Panc1 (cell line): ENCODE data around the gene FIGN. TPM values are rescaled to one million over a fixed set of nuclear protein-coding genes. Genes with fewer than 3 reads are reported as not detected.

Experiments used
- ATAC-seq: fragments of 200-7000 bp; cut with Tn5 transposase; 2 replicates; pipeline ENCODE4 v1.9.1; 2020; ENCODE audit warnings: mild to moderate bottlenecking, moderate library complexity
- BruUV-seq: library from RNA; stranded (reverse); fragments of 400-500 nt; replicated peaks from 2 replicates; lab custom pipeline; 2021; lab: Mats Ljungman, UMichigan
- CTCF ChIA-PET: fragments of 300-600 bp; sonication (Branson Sonifier 250); formaldehyde crosslinking; loops from one replicate; lab custom pipeline; 2022; ENCODE audit warnings: antibody characterized with exemption; lab: Charles Lee
- POLR2A ChIA-PET: fragments of 300-600 bp; sonication (Branson Sonifier 250); formaldehyde crosslinking; loops from one replicate; lab custom pipeline; 2022; ENCODE audit warnings: antibody characterized with exemption; lab: Charles Lee
- DNase-seq: peaks from one replicate; pipeline ENCODE4 v3.0.0-alpha.2; 2010; ENCODE audit warnings: low read depth, low spot score
- H3K27ac ChIP-seq: 2 replicates; pipeline ENCODE4 v1.5.1; 2011; ENCODE audit warnings: mild to moderate bottlenecking, low read length, inconsistent platforms
- H3K27me3 ChIP-seq: fragments of 200-500 bp; sonication (Bioruptor generic); 2 replicates; pipeline ENCODE4 v1.6.0; 2014; ENCODE audit warnings: low read length, inconsistent platforms; ENCODE audit not compliant: control insufficient read depth, insufficient read depth
- H3K36me3 ChIP-seq: fragments of 200-500 bp; sonication (Bioruptor generic); 2 replicates; pipeline ENCODE4 v1.5.1; 2014; ENCODE audit warnings: inconsistent platforms, mild to moderate bottlenecking, low read length, moderate library complexity; ENCODE audit not compliant: control insufficient read depth, insufficient read depth
- H3K4me1 ChIP-seq: 2 replicates; pipeline ENCODE4 v1.5.1; 2011; ENCODE audit warnings: inconsistent platforms, mild to moderate bottlenecking, low read length, moderate library complexity; ENCODE audit not compliant: control insufficient read depth, insufficient read depth
- H3K4me3 ChIP-seq, 2 experiments: 2 replicates each; pipeline ENCODE4 v1.5.1; 2011 to 2012; ENCODE audit warnings: low read depth in 2 of 2, low read length in 2 of 2, mild to moderate bottlenecking in 2 of 2, inconsistent platforms in 1 of 2, moderate library complexity in 1 of 2
- H3K9me3 ChIP-seq: fragments of 200-500 bp; sonication (Bioruptor generic); 2 replicates; pipeline ENCODE4 v1.5.1; 2014; ENCODE audit warnings: low read depth, mild to moderate bottlenecking, inconsistent platforms, low read length, moderate library complexity; ENCODE audit not compliant: control insufficient read depth, insufficient read depth
- CTCF ChIP-seq: fragments of 450-650 bp; IDR thresholded peaks from 2 replicates; pipeline ENCODE4 v1.5.1; 2017; ENCODE audit warnings: mild to moderate bottlenecking
- POLR2AphosphoS5 ChIP-seq: IDR thresholded peaks from 2 replicates; pipeline ENCODE4 v1.6.1; 2012; ENCODE audit warnings: mild to moderate bottlenecking, low read depth, low read length, moderate library complexity
- REST ChIP-seq, 2 experiments: IDR thresholded peaks; 2 replicates each; pipeline ENCODE4 v1.6.1; 2011 to 2012; ENCODE audit warnings: low read depth in 2 of 2, control low read depth in 1 of 2, low read length in 1 of 2, mild to moderate bottlenecking in 1 of 2, moderate library complexity in 1 of 2; ENCODE audit not compliant: insufficient read depth in 1 of 2
- SIN3A ChIP-seq: IDR thresholded peaks from 2 replicates; pipeline ENCODE4 v1.6.1; 2012; ENCODE audit warnings: low read depth, mild to moderate bottlenecking, low read length, moderate library complexity, borderline replicate concordance; ENCODE audit not compliant: insufficient read depth
- TCF7L2 ChIP-seq: IDR thresholded peaks from 2 replicates; pipeline ENCODE4 v1.6.1; 2011; ENCODE audit warnings: mild to moderate bottlenecking, low read depth, low read length, inconsistent platforms
- in situ Hi-C: cut with HindIII; loops from 2 replicates; pipeline ENCODE4 v1.10.0; 2016; ENCODE audit warnings: low sequenced_read_pairs, low pct_unique_long_range_greater_than_20kb
- intact Hi-C: fragments of 100-400 bp; cut with micrococcal nuclease; formaldehyde crosslinking; loops from one replicate; pipeline ENCODE4 v1.10.0; 2022; ENCODE audit not compliant: unreplicated experiment
- total RNA-seq: library from RNA; stranded (reverse); gene quantifications from one replicate; pipeline ENCODE4 v1.2.1, GENCODE V29; 2021; ENCODE audit not compliant: unreplicated experiment

The FIGN gene
- total RNA-seq, 1 experiment from 2014 or later, result 19.5 TPM

GRCh38 chr2:163626208-163626607, 109.6 kb downstream of the FIGN start:
- Histone ChIP-seq H3K36me3 (no peaks in the 10 kb centered on the region; the same call in 1 of the 2 replicates), H3K9me3 (no peaks in the 10 kb centered on the region), H3K27me3 (no peaks in the 10 kb centered on the region), H3K4me3 (no peak overlapping the region), H3K27ac (peak overlapping the region; percentile 79), H3K4me1 (peaks cover 13% of the 10 kb centered on the region)
- CTCF ChIA-PET, result no interaction called here
- DNase-seq, result peak; percentile 36
- in situ Hi-C loops (no loop called here), intact Hi-C loops (no loop called here)
- BruUV-seq, result no TSS peak
- ATAC-seq, result peak; percentile 79
- no peak for TF ChIP-seq TCF7L2
- POLR2A ChIA-PET, result no interaction called here

- no peaks in the 10 kb centered on the region; the same call in 1 of the 2 replicates for H3K36me3 ChIP-seq
- no peak for DNase-seq
- no peak for ATAC-seq
- intact Hi-C loops (no loop called here), in situ Hi-C loops (no loop called here)
- H3K9me3 ChIP-seq, result no peaks in the 10 kb centered on the region
- peaks cover 11% of the 10 kb centered on the region for H3K4me1 ChIP-seq
- CTCF ChIA-PET, result no interaction called here
- no peaks in the 10 kb centered on the region for H3K27me3 ChIP-seq
- H3K27ac ChIP-seq, result peak overlapping the region; percentile 79
- TF ChIP-seq TCF7L2, result no peak
- TF ChIP-seq POLR2AphosphoS5, result no peak
- TF ChIP-seq SIN3A, result no peak
- TF ChIP-seq CTCF, result no peak
- no TSS peak for BruUV-seq
- POLR2A ChIA-PET, result interaction anchor here (0.5 kb wide), 1 partner anchor 1989 kb away, joined by 5 read pairs; no protein-coding TSS in a partner anchor
- no peak overlapping the region for H3K4me3 ChIP-seq
These were observed 110.2 kb downstream of the FIGN start for GRCh38 chr2:163625632-163626031.

GRCh38 chr2:163621445-163622004, 114.3 kb downstream of the FIGN start:
- no peak overlapping the region for H3K4me3 ChIP-seq
- H3K27ac ChIP-seq, result no peak overlapping the region
- H3K4me1 ChIP-seq, result peaks cover 6% of the 10 kb centered on the region; the same call in 1 of the 2 replicates
- no peak for TF ChIP-seq CTCF
- TF ChIP-seq SIN3A, result no peak
- TF ChIP-seq REST (IDR thresholded peaks at IDR 0.05; ENCODE audit: insufficient read depth in 1 of 2, low read depth in 2 of 2, low read length in 1 of 2), result no peak
- TF ChIP-seq POLR2AphosphoS5, result no peak
- TF ChIP-seq TCF7L2, result no peak
- no peaks in the 10 kb centered on the region for H3K9me3 ChIP-seq
- no peaks in the 10 kb centered on the region for H3K36me3 ChIP-seq
- intact Hi-C loops (no loop called here), in situ Hi-C loops (no loop called here)
- CTCF ChIA-PET, result no interaction called here
- ATAC-seq, result no peak
- BruUV-seq, result no TSS peak
- POLR2A ChIA-PET, result no interaction called here
- H3K27me3 ChIP-seq, result no peaks in the 10 kb centered on the region
- DNase-seq, result no peak
